HG03342 (cell line): ENCODE results near the gene FUT4.
A peak's percentile ranks its signal among the peaks of the same experiment; 100 is the strongest.
"Not testable (repeated sequence)": the region's sequence is repeated elsewhere in the genome, so short reads cannot be mapped to it uniquely, and the experiment has no call there.

ENCODE experiments used
- ATAC-seq: cut with Tn5 transposase; IDR thresholded peaks from one replicate; pipeline ENCODE4 v1.9.1; 2021; ENCODE audit warnings: mild to moderate bottlenecking, moderate library complexity; ENCODE audit not compliant: unreplicated experiment

FUT4 gene

GRCh38 chr11:94543695-94544645 lies at the start of gene FUT4:
Gene FUT4, plus strand, starts transcription at chr11:94543921. Its CDS starts 213 bp downstream, at chr11:94544134.
- ATAC-seq, result peak; percentile 78

DNA sequence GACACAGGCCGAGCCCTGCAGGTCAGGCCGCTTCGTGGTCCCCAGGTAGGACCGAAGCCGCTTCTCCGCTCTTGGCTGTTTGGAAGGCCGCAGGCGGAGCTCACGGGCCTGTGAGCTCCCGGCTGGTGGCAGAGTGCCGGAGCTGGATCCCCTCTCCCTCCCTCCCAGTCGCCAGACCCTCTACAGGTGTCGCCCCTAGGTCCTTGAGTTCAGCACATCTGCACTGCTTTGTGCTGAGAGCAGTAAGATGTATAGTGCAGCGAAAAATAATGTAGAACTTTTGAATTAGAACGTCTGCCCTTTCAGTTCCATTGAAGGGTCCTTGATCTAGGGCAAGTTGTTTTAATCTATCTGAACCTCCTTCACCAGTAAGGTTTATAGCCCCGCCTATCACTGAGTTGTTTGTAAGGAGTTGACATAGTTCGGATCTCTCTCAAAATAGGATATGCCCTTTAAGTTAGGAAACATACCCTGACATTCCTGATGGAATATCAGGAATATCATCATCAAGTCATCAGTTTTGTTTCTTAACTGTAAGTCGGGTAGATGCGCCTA lies 49.5 kb upstream of the FUT4 start:
- ATAC-seq, result peak; percentile 63

DNA sequence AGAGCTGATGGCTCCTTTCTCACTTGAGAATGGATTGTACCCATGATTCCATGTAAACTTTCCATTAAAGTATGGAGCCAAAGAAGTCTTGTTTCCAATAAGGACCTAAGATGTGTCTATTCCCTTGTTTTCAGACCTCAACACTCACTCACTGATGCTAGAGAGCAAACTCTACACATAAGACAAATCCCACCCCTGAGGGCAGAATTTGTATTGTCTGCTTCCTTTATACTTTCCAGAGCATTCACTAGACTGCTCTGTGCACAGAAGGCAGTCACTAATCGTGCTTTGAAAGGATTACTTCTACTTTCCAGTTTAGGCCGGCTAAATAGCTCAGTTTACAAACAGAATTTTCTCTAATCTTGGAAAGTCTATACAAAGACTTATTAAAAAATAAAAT lies 43.5 kb upstream of the FUT4 start:
- no peak for ATAC-seq

DNA sequence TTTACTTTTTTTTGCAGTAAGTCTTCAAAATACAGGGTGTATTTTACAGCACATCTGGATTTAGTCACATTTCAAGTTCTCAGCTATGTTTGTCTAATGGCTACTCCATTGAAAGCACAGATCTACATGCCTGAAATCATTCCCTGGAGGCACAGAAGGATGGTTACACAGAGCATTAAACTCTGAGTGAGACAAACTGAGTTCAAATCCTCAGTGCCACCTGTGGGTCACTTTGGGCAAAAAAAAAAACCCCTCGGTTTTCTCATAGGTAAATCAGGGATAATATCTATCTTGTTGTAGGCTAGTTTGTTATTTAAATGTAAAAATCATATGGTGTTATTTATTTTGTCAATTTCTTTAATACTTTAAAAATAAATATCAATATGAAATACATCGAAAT lies 42.2 kb upstream of the FUT4 start:
- ATAC-seq, result no peak

DNA sequence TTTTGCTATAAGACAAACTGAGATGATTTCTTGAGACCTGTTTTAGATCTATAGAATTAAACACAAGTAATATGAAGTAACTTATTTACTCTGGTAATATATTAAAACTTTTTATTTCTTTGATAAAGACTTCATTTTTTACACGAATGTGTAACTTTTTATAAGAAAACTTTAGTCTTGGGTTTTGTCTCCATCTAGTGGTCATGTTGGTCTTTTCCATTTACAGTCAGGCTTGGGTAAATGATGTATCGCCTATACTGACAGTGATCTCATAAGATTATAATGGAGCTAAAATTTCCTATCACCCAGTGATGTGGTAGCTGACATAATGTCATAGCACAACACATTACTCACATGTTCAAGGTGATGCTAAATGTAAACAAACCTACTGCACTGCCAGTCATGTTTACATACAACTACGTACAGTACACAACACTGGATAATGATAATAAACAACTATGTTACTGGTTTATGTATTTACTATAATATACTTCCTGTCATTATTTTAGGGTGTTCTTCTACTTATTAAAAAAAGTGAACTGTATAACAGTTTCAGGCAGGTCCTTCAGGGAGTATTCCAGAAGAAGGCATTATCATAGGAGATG lies 38.9 kb upstream of the FUT4 start:
- peak; percentile 55 for ATAC-seq

DNA sequence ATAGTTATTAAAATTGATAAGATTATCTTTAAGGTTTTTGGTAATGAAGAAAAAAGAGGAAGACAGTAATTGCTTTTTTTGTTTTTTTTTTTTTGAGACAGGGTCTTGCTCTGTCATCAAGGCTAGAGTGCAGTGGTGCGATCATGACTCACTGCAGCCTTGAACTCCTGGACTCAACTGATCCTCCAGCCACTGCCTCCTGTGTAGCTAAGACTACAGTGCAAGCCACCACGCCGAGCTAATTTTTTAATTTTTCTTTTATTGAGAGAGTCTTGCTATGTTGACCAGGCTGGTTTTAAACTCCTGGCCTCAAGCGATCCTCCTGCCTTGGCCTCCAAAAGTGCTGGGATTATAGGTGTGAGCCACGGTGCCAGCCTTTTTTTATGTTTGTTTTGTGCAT lies 37.2 kb upstream of the FUT4 start:
- not testable (repeated sequence) for ATAC-seq

- ATAC-seq, result no peak
Observed at GRCh38 chr11:94507485-94507884, 36.2 kb upstream of the FUT4 start.

DNA sequence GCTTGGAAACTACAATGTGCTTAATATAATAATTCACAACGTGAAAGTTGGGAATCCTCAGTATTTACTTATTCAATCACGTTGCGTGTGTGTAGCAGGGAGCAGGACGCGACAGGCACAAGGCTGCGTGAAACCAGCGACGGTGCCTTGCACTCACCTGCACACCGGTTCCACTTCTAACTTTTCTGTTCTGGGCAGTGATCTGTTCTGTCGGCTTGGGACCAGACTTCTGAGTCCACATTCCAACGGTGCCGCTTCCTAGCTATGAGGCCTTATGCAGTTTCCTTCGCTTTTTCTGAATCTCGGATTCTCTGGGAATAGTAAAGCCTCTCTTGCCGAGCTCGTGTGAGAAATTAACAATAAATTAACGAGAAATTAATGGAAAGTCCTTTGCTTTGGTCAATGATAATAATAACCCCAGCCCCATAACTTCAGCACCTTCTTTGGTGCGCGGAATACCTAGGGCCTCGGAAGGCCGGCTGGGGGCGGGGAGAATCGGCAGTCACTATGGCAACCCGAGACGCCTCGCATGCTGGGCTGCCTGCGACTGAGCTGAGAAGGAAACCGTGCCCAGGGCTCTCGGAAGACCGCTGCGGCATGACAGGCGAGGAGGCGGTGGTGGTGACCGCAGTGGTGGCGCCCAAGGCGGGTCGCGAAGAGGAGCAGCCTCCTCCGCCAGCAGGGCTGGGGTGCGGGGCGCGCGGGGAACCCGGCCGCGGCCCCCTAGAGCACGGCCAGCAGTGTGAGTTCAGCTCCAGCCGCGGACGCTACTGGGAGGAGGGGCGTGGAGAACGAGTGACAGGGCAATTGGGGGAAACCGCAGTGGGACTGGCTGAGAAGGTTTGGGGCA lies 31.6 kb upstream of the FUT4 start, which contains the start of gene C11orf97:
TSS of gene C11orf97 (plus strand) at position 530 of the 850 bp plus-strand sequence. CDS start at position 598, 68 bp downstream.
- ATAC-seq, result peak; percentile 73

- peak; percentile 53 for ATAC-seq
Observed at GRCh38 chr11:94513091-94513490, 30.6 kb upstream of the FUT4 start.

DNA sequence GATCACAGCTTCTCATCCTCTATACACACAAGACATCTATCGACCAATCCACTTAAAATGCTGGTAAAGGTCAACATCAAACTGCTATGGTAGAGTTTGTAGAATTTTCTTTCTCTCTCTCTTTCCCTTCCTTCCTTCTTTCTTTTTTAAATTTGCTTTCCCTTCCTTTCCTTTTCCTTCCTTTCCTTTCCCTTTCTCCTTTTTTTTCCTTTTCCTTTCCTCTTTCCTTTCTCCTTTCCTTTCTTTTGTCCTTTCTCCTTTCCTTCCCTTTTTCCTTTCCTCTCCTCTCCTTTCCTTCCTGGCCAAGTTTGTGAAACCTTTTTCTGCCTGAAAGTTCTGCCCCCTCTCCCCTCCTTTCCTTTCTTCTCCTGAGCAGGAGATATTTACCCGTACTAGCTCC lies 28.3 kb upstream of the FUT4 start:
- no peak for ATAC-seq

DNA sequence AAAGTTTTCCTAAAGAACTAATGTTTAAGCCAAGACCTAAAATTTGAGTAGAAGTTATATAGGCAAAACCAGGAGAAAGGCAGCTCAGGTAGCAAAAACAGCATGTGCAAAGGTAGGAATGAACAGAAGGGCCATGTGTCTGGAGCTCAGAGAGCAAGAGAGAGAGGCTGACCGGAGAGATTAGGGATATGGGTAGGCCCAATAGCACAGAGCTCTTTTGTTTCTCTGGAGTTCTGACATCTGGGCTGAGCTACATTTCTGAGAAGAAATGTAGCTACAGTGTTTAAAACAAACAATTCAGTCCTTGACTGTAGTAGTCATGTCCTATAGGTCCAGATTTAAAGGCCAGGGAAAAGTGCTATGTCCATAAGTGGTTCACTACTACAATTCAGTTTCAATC lies 27.0 kb upstream of the FUT4 start:
- no peak for ATAC-seq

DNA sequence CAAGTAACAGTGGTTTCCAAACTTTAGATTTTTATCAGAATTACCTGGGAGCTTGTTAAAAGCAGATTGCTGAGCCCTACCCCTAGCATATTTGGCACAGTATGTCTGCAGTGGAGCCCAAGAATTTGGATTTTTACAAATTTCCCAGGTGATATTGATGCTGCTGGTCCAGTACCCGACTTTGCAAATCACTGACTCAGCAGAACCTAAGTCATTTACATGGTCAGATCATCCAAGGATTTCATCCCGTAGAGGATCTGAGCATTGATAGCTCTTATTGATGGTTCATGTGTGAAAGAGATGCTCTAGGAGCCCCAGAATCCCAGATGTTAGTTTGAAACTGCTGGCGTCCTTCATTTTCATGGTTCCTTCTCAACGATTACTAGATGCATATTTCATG lies 25.4 kb upstream of the FUT4 start:
- no peak for ATAC-seq

- ATAC-seq, result no peak
Observed at GRCh38 chr11:94519478-94520084, 24.1 kb upstream of the FUT4 start.

DNA sequence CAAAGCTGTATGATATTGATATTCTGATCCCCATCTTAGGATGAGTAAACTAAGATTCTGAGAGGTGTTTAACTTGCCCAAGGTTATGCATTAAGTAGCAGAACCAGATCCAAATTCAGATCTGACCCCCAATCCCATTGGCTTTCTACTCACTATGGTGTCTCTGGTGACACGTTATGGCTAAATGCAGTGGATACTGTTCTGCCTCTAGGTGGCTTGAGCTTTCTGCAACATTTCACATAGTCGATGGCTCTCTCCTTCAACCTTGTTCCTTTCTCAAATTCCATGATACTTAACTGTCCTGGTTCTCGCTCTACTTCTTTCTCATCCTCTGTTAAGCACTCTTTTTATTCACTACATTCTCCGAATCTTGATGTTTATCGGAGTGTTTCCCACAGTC lies 22.0 kb upstream of the FUT4 start:
- peak; percentile 61 for ATAC-seq

- ATAC-seq, result no peak
Observed at GRCh38 chr11:94524341-94524740, 19.4 kb upstream of the FUT4 start.

- no peak for ATAC-seq
Observed at GRCh38 chr11:94525546-94526324, 18.0 kb upstream of the FUT4 start.

DNA sequence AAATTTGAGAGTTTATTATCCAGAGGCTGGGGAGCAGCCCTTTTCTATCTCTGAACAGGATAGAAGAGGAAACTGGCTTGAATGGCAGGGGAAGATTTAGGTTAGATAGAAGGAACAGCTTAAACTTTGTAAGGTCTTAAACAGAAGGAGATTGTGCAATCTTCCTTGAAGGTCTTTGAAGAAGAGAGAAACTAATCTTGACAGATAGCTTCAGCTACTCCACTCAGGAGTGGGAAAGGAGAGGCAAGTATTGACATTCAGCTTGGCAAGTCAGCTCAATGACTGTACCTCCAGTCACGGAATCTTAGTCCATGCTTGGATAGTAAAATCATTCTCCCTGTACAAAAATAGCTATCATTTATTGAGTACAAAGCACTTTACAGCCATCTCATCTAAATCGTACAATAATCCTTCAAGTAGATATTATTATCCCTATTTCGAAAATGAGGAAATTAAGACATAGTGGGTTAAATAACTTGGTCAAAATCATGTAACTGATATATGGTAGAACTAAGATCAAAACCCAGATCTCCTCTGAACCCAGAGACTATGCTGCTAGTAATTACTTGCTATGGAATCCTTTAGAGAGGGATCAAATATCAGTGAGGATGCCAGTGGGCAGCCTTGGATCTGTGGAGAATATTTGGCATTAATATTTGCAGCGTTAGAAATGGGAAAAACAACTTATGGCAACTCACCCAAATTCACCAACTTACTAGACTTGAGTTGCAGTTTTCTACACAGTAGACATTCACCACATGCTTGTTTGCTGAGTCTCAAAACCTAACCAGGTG lies 16.9 kb upstream of the FUT4 start:
- no peak for ATAC-seq

DNA sequence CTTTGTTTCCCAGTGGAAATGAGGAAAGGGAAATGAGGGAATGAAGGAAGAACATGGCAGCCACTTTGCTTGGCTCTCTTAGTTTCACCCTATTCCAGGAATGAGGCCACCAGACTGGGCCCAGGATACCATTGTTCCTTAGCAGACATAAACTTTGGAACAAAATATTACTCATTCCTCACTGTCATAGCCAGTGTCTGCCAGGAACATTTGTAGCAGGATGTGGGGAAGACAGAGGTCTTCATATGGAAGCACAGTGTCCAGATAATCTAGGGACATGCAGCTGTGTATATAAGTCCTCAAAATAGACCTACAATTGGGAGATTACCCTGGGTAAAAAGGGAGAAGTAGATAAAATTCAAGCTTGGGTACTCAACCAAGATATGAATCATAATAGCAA lies 15.2 kb upstream of the FUT4 start:
- no peak for ATAC-seq

DNA sequence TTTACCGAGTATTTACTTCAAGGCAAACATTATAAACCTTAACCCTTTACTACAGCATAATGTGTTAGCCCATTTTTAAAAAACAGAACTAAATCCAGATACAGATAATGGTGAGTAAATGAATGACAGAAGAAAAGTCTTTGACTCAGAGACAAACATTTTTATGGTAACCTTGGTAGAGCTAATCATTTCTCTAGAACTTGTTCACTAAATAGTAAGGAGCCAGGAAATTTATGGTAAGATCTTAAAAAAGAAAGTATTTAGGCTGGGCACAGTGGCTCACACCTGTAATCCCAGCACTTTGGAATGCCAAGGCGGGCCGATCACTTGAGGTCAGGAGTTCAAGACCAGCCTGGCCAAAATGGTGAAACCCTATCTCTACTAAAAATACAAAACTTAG lies 11.5 kb upstream of the FUT4 start:
- ATAC-seq, result no peak
